Suprapubic skin (tissue), 4 donors: ENCODE data around the gene TPSAB1. TPM values are rescaled to one million over a fixed set of nuclear protein-coding genes. Genes with fewer than 3 reads are reported as not detected.

Source experiments
- total RNA-seq, 4 donors: library from RNA; depleted of rRNA; stranded (reverse); fragments of >200 nt; gene quantifications; one replicate each; pipeline ENCODE4 v1.1.0, GENCODE V29; 2016

TPSAB1 gene
- total RNA-seq, 4 donors from 2014 or later = 6.0 to 36.8 (median 16.5) TPM

Other genes with a start within 250 kb of the TPSAB1 start
- gene SSTR5, start 168.0 kb upstream of the TPSAB1 start, total RNA-seq = 1 to 10 TPM in 1 of 4 donors, not detected in 3; 1.5 TPM
- not detected for gene C1QTNF8, start 144.5 kb upstream of the TPSAB1 start, total RNA-seq
- gene CACNA1H, start 87.6 kb upstream of the TPSAB1 start, total RNA-seq = 100 to 1,000 TPM in 1 of 4 donors, 10 to 100 TPM in 3; 19.4 to 167 (median 38.4) TPM
- 1 to 10 TPM in 1 of 4 donors, not detected in 3; 1.6 TPM for gene TPSG1, start 15.4 kb upstream of the TPSAB1 start, total RNA-seq
- gene TPSB2, start 10.5 kb upstream of the TPSAB1 start, total RNA-seq = 10 to 100 TPM; 13.0 to 36.9 (median 22.5) TPM
- 10 to 100 TPM in 1 of 4 donors, under 1 TPM in 2, not detected in 1; 0.38 to 11.6 (median 0.83) TPM for gene TPSD1, start 15.4 kb downstream of the TPSAB1 start, total RNA-seq
- gene UBE2I, start 68.9 kb downstream of the TPSAB1 start, total RNA-seq = 100 to 1,000 TPM in 3 of 4 donors, 10 to 100 TPM in 1; 72.0 to 165 (median 107) TPM
- gene BAIAP3, start 92.9 kb downstream of the TPSAB1 start, total RNA-seq = 1 to 10 TPM in 3 of 4 donors, under 1 TPM in 1; 0.87 to 6.2 (median 2.5) TPM
- 10 to 100 TPM; 48.5 to 70.2 (median 62.1) TPM for gene TSR3, start 111.2 kb downstream of the TPSAB1 start, total RNA-seq
- gene GNPTG, start 111.2 kb downstream of the TPSAB1 start, total RNA-seq = 10 to 100 TPM; 53.7 to 84.0 (median 69.5) TPM
- 10 to 100 TPM; 13.0 to 81.0 (median 33.4) TPM for gene UNKL, start 174.0 kb downstream of the TPSAB1 start, total RNA-seq
- gene UQCC4, start 180.0 kb downstream of the TPSAB1 start, total RNA-seq = 10 to 100 TPM; 13.1 to 41.0 (median 29.3) TPM
- 1 to 10 TPM in 1 of 4 donors, not detected in 3; 1.3 TPM for gene PERCC1, start 190.4 kb downstream of the TPSAB1 start, total RNA-seq
- 1 to 10 TPM in 1 of 4 donors, under 1 TPM in 2, not detected in 1; 0.34 to 3.5 (median 0.39) TPM for gene CCDC154, start 203.9 kb downstream of the TPSAB1 start, total RNA-seq
- gene CLCN7, start 234.3 kb downstream of the TPSAB1 start, total RNA-seq = 100 to 1,000 TPM in 2 of 4 donors, 10 to 100 TPM in 2; 61.1 to 134 (median 100) TPM
- not detected for gene PTX4, start 248.2 kb downstream of the TPSAB1 start, total RNA-seq